Retinal pigment epithelial cell (primary cell): ENCODE data around the gene C4B.
"Not testable (repeated sequence)": the region's sequence is repeated elsewhere in the genome, so short reads cannot be mapped to it uniquely, and the experiment has no call there.

Source experiments
- DNase-seq: peaks from one replicate; pipeline ENCODE4 v3.0.0-alpha.2; 2010; ENCODE audit warnings: low read depth
- H3K4me3 ChIP-seq: 2 replicates; pipeline ENCODE4 v1.5.1; 2011; ENCODE audit warnings: mild to moderate bottlenecking, low read length, control low read depth, moderate library complexity
- TF ChIP-seq, protein P1 (sequence below): conservative IDR thresholded peaks from 2 replicates; pipeline ENCODE4 v1.5.1; 2011; ENCODE audit warnings: low read depth, low read length, control low read depth, inconsistent platforms

C4B gene

DNA sequence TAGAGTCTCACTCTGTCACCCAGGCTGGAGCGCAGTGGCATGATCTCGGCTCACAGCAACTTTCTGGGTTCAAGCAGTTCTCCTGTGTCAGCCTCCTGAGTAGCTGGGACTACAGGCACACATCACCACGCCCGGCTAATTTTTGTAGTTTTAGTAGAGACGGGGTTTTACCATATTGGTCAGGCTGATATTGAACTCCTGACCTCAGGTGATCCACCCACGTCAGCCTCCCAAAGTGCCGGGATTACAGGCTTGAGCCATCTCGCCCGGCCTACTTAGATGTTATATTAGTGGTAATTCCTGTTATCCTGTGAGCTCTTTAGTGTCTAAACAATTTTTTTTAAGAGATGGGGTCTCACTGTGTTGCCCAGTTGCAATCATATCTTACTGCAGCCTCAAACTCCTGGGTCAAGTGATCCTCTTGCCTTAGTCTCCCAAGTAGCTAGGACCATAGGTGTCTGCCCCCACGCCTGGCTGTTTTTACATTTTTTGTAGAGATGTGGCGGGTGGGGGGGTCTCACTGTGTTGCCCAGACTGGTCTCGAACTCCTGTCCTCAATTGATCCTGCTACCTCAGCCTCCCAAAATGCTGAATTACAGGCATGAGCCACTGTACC, 36.7 kb upstream of the C4B start:
- TF ChIP-seq, protein P1, sequence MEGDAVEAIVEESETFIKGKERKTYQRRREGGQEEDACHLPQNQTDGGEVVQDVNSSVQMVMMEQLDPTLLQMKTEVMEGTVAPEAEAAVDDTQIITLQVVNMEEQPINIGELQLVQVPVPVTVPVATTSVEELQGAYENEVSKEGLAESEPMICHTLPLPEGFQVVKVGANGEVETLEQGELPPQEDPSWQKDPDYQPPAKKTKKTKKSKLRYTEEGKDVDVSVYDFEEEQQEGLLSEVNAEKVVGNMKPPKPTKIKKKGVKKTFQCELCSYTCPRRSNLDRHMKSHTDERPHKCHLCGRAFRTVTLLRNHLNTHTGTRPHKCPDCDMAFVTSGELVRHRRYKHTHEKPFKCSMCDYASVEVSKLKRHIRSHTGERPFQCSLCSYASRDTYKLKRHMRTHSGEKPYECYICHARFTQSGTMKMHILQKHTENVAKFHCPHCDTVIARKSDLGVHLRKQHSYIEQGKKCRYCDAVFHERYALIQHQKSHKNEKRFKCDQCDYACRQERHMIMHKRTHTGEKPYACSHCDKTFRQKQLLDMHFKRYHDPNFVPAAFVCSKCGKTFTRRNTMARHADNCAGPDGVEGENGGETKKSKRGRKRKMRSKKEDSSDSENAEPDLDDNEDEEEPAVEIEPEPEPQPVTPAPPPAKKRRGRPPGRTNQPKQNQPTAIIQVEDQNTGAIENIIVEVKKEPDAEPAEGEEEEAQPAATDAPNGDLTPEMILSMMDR: no peak
- no peak for DNase-seq
- no peak overlapping the region for H3K4me3 ChIP-seq

DNA sequence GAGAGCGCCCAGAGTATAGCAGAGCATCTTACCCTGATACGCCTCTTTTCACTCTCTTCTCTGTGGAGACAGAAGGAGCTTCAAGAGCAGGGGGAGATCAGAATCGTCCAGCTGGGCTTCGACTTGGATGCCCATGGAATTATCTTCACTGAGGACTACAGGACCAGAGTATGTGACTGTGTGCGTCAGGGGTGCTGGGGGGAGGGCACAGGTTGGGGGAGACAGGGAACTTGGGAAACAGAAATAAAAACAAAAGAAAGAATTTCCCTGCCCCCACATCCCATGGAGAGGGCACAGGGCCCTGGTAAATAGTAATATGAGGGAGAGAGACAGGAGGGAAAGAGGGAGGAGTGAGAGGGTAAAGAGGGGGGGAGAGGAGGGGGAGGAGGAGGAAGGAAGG, 35.8 kb upstream of the C4B start:
- TF ChIP-seq, protein P1: no peak
- H3K4me3 ChIP-seq: no peak overlapping the region
- DNase-seq: no peak

DNA sequence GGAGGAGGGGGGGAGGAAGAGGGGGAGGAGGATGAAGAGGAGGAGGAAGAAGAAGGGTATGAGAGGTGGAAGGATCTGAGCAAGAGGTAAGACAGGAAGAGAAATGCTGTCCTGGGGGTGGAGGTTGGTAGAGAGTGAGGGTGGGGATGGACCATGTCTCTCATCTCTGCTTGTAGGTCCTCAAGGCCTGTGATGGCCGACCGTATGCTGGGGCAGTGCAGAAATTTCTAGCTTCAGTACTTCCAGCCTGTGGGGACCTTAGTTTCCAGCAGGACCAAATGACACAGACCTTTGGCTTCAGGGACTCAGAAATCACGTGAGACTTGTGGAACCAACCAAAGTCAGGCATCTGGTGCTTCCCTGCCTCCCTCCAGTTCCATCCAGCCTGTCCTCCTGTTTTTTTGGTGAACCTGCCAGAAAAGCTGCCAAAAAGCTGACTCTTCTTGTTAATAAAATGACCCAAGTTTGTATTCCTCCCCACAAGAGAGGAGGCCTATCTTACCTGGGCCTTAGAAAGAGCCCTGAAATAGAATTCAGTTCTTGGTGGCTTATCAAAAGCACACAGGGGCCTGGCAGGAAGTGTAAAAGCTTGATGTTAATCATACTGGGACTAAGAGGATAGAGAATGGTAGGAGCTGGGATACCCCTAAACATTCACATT, 35.2 kb upstream of the C4B start:
- TF ChIP-seq, protein P1: no peak
- no peak for DNase-seq
- H3K4me3 ChIP-seq: no peak overlapping the region

DNA sequence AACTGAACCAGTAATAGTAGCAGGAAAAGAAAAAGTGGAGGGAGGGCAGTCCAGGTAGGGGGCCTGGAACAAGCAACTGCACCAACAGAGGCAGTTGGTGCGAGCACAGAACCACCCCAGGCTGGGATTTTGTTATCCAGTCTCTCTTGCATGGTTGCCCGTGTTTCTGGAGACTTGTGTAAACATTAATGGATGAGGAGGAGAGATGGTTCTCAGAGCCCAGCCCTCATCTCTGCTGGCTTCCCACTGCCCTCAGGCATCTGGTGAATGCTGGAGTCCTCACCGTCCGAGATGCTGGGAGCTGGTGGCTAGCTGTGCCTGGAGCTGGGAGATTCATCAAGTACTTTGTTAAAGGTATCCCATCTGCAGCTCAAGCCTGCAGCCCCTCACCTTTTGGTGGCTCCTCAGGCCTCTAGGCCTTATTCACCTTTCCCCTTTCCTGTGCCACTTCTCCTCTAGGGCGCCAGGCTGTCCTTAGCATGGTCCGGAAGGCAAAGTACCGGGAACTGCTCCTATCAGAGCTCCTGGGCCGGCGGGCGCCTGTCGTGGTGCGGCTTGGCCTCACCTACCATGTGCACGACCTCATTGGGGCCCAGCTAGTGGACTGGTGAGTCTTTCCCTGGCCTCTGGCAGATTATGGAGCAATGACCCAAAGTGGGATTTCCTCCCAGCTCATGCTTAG, 34.3 kb upstream of the C4B start:
- not testable (repeated sequence) for DNase-seq, H3K4me3 ChIP-seq

DNA sequence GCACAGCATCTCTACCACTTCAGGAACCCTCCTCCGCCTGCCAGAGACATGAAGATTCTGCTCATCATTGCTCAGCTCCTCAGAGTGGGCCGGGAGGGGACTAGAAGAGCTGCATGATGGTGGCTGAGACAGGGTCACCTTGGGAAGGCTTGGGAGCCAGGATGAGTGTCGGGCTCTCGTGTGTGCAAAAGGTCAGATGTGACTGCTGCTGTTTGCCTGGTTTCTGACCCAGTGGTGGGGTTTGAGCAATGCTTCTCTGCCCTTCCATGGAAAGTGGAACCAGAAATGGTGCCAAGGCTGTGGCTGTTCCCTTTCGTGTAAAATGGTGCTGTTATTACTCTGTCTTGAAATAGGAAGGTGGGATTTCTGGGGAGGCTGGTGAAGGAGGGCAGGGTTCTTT, 33.6 kb upstream of the C4B start:
- H3K4me3 ChIP-seq, DNase-seq: not testable (repeated sequence)

DNA sequence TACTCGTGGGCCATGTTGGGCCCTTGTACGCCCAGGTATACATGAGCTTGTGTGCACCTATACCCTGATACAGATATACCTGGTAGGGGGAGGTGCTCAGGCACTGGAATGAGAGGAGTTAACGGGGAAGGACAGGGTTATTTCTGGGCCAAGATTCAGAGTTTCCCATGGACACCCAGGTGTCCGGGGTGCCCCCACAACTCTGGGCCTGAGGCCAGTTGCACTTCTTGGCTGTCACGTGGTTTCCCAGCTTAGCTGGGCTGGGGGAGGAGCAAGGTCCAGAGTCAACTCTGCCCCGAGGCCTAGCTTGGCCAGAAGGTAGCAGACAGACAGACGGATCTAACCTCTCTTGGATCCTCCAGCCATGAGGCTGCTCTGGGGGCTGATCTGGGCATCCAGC, 32.9 kb upstream of the C4B start, which contains the start of gene C4A:
C4A (plus strand) TSS at position 314 of the 400 bp plus-strand sequence; CDS start at position 365, 51 bp downstream.
- DNase-seq: not testable (repeated sequence)

DNA sequence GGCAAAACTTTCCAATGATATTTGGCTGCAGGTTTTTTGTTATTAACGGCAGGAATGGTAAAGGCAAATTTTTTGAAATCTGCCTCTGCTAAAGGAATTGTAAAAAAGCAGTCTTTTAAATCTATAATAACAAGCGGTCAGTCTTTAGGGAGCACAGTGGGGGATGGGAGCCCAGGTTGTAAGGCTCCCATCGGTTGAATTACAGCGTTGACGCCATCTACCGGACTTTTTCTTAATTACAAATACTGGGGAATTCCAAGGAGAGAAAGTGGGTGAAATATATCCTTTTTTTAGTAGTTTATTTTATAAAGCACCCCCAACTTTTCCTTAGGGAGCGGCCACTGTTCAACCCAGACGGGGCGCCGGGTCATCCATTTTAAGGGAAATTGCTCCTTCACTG, 25.2 kb upstream of the C4B start:
- not testable (repeated sequence) for DNase-seq, H3K4me3 ChIP-seq

More for the DNA sequence above, 32.9 kb upstream of the C4B start, which contains the start of gene C4A:
- not testable (repeated sequence) for H3K4me3 ChIP-seq

DNA sequence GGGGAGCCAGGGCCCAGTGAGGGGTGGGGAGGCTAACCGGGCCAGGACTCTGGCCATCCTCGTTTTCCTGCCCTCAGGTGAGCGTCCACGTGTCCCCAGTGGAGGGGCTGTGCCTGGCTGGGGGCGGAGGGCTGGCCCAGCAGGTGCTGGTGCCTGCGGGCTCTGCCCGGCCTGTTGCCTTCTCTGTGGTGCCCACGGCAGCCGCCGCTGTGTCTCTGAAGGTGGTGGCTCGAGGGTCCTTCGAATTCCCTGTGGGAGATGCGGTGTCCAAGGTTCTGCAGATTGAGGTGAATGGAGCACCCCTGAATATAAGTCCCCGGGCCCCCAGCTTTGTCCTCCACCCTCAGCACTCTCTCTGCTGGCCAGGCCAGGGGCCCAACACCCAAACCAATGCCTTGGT, 20.2 kb upstream of the C4B start:
- H3K4me3 ChIP-seq, DNase-seq: not testable (repeated sequence)

DNA sequence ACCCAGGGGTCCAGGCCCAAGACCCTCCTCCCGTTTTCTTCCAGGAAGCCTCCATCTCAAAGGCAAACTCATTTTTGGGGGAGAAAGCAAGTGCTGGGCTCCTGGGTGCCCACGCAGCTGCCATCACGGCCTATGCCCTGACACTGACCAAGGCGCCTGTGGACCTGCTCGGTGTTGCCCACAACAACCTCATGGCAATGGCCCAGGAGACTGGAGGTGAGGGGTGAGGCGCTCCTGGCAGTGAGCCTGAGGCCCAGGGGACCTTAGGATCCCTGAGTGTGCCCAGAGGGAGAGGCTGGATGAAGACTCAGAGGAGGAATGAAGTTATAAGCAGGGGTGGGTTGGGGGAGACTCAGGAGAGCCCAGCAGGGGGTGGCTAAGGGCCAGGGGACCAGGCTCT, 18.2 kb upstream of the C4B start:
- not testable (repeated sequence) for H3K4me3 ChIP-seq, DNase-seq

DNA sequence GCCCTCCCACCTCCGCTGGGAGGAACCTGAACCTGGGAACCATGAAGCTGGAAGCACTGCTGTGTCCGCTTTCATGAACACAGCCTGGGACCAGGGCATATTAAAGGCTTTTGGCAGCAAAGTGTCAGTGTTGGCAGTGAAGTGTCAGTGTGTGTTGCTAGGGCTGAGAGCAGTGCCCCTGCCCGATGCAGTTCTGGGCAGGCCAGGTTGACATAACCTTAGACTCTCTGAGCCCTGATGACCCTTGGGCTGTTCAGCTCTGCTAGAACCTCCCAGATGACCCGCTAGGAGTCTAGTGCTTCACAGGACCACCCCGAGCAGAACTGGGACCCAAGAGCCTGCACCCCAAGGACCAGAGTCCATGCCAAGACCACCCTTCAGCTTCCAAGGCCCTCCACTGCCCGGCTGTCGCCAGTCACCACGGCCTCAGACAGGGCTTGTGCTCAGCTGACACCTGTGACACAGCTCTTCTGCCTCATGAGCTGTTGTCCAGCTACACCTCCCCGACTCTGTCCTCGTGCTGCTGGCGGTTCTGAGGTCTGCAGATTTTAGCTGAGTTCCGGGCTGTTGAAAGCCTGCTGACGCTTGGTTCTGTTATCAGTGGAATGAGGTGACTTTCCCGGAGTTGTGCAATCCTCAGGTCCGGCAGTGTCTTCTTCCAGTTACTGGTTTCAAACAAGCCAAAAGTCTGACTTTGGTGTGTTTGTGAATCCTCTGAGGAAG, 11.9 kb upstream of the C4B start:
- H3K4me3 ChIP-seq, DNase-seq: not testable (repeated sequence)

DNA sequence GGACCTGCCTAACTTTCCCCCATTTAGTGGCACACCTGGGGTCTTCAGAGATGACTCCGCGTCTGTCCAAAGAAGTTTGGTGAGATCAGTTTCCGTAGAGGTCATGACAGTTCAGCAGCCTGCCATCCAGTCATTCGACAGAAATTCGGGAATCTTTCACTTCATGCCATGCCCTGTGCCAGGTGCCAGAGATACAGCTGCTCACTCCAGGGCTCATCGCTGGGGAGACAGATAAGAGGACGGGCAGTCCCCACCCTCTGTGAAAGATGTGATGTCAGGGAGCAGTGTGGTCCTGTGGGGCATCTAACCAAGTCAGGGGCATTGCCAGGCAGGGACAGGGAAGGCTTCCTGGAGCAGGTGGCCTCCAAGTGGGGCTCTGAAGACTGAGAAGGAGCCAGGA, 11.3 kb upstream of the C4B start:
- H3K4me3 ChIP-seq, DNase-seq: not testable (repeated sequence)

DNA sequence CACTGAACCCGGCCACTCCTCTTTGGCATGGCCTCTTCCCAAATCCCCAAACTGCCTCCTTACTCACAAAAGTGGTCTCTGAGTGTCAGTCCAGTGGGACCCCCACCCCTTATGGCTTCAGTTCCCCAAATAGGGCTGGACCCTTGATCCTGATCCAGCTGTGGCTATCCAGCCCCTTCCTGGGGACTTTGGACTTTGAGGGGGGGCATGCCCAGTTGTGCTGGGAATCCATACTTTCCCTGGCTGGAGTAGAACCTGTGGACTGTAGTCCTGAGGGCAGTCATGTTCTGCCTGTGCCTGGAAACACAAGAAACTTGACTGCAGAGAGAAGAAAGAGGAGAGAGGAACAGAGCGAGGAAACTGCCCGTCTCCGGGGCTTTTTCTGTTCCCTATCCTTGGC, 10.2 kb upstream of the C4B start:
- not testable (repeated sequence) for DNase-seq, H3K4me3 ChIP-seq

DNA sequence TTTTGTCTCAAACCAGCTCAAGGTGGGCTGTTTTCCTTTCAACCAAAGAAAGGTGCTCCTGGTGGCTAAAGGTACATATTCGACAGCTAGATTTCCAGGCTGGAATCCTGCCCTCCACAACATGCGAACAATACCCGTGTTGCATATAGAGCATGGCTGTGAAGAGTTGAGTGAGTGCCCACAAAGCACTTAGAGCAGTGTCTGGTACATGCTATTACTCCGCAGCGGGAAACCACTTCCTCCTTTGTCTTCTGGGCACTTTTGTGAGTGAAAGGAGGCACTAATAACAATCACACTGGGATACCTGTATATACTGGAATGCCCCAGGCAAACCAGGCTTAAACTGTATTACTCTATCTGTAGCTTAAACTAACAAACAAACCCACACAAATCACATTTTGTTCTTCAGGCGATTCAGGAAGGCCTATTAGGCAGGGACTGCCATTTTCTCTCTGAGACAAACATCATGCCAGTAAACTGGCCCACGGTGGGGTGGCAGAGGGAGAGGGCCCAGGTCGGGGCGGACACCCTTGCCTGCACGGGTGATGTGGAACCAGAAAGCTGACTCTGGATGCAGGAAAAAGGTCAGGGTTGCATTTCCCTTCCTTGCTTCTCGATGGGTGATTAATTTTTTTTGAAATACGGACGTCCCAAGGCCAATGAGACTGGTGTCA, 9.6 kb upstream of the C4B start:
- H3K4me3 ChIP-seq, DNase-seq: not testable (repeated sequence)

DNA sequence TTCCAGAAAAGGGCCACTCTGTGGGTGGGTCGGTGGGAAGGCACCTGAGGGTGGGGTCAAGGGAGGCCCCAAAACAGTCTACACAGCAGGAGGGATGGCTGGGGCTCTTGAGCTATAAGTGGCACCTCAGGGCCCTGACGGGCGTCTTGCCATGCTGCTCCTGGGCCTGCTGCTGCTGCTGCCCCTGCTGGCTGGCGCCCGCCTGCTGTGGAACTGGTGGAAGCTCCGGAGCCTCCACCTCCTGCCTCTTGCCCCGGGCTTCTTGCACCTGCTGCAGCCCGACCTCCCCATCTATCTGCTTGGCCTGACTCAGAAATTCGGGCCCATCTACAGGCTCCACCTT, 9.1 kb upstream of the C4B start:
- not testable (repeated sequence) for H3K4me3 ChIP-seq, DNase-seq

DNA sequence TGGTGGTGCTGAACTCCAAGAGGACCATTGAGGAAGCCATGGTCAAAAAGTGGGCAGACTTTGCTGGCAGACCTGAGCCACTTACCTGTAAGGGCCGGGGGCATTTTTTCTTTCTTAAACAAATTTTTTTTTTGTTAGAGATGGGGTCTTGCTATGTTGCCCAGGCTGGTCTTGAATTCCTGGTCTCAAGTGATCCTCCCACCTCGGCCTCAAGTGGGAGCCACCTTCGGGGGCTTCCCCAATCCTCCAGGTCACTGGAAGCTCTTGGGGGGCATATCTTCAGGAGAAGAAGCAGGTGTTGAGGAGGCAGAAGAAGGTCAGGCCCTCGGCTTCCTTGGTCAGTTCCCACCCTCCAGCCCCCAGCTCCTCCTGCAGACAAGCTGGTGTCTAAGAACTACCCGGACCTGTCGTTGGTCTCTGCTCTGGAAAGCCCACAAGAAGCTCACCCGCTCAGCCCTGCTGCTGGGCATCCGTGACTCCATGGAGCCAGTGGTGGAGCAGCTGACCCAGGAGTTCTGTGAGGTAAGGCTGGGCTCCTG, 8.5 kb upstream of the C4B start:
- H3K4me3 ChIP-seq, DNase-seq: not testable (repeated sequence)
